Endodermal cell (in vitro differentiated cells): ENCODE measurements around the gene TCEAL3. TPM values are rescaled to one million over a fixed set of nuclear protein-coding genes. Genes with fewer than 3 reads are reported as not detected.

Experiments
- DNase-seq: peaks from one replicate; pipeline ENCODE4 v3.0.0-alpha.2; 2017
- H3K27ac ChIP-seq: 2 replicates; pipeline ENCODE4 v1.5.1; 2013; ENCODE audit warnings: mild to moderate bottlenecking, low read depth, low read length, moderate library complexity
- H3K27me3 ChIP-seq: 2 replicates; pipeline ENCODE4 v1.6.1; 2013; ENCODE audit warnings: mild to moderate bottlenecking, low read length, moderate library complexity; ENCODE audit not compliant: insufficient read depth, control insufficient read depth, poor library complexity, severe bottlenecking
- H3K36me3 ChIP-seq: 2 replicates; pipeline ENCODE4 v1.7.0; 2013; ENCODE audit warnings: mild to moderate bottlenecking, low read length, moderate library complexity; ENCODE audit not compliant: control insufficient read depth, insufficient read depth
- H3K4me1 ChIP-seq: one replicate; pipeline ENCODE4 v1.7.0; 2013; ENCODE audit warnings: low read length; ENCODE audit not compliant: control insufficient read depth, insufficient read depth
- H3K4me3 ChIP-seq: 2 replicates; pipeline ENCODE4 v1.5.1; 2013; ENCODE audit warnings: mild to moderate bottlenecking, low read length, moderate library complexity
- H3K9ac ChIP-seq: 2 replicates; pipeline ENCODE4 v1.6.1; 2013; ENCODE audit warnings: mild to moderate bottlenecking, low read length, moderate library complexity; ENCODE audit not compliant: poor library complexity, severe bottlenecking; ENCODE audit errors: extremely low read depth
- H3K9me3 ChIP-seq: 2 replicates; pipeline ENCODE4 v1.6.1; 2013; ENCODE audit warnings: mild to moderate bottlenecking, low read length, moderate library complexity; ENCODE audit not compliant: control insufficient read depth
- H3K27ac Mint-ChIP-seq: 2 replicates; pipeline ENCODE4 v1.8.0; 2020; ENCODE audit warnings: mixed read lengths
- H3K27me3 Mint-ChIP-seq: 2 replicates; pipeline ENCODE4 v1.8.0; 2021; ENCODE audit warnings: mild to moderate bottlenecking, mixed read lengths; ENCODE audit not compliant: insufficient read depth
- H3K36me3 Mint-ChIP-seq: 2 replicates; pipeline ENCODE4 v1.8.0; 2020; ENCODE audit warnings: low read depth, mixed read lengths
- H3K4me1 Mint-ChIP-seq: 2 replicates; pipeline ENCODE4 v1.8.0; 2020; ENCODE audit warnings: mixed read lengths
- H3K4me3 Mint-ChIP-seq: 2 replicates; pipeline ENCODE4 v1.8.0; 2020; ENCODE audit warnings: mild to moderate bottlenecking, moderate library complexity, mixed read lengths
- H3K9me3 Mint-ChIP-seq: 2 replicates; pipeline ENCODE4 v1.8.0; 2020; ENCODE audit warnings: mild to moderate bottlenecking, mixed read lengths
- CTCF ChIP-seq: fragments of 200-600 bp; sonication (generic); conservative IDR thresholded peaks from 2 replicates; pipeline ENCODE4 v1.5.0; 2021; ENCODE audit warnings: antibody characterized with exemption, mild to moderate bottlenecking
- WGBS, 2 experiments: methylation state at CpG; one replicate each; pipeline versions ENCODE4 v1.1.5 to v1.1.7; 2013; ENCODE audit warnings: missing lambda C conversion rate in 2 of 2, mixed read lengths in 1 of 2; ENCODE audit not compliant: insufficient coverage in 1 of 2, insufficient read length in 1 of 2; 5-methylcytosine and 5-hydroxymethylcytosine counted together
- total RNA-seq, 2 donors: library from RNA; stranded (reverse); fragmentation: NEBNext Ultra II Directional in 1 of 2; extraction: Animal tissue kit (Norgen Biotek cat#: 25700) in 1 of 2; gene quantifications; 2 replicates in 1 of 2; 3 replicates in 1 of 2; pipeline ENCODE4 v1.2.1, GENCODE V29; 2021

TCEAL3 gene
- total RNA-seq, 2 donors from 2014 or later = 9.2 to 11.0 TPM

DNA sequence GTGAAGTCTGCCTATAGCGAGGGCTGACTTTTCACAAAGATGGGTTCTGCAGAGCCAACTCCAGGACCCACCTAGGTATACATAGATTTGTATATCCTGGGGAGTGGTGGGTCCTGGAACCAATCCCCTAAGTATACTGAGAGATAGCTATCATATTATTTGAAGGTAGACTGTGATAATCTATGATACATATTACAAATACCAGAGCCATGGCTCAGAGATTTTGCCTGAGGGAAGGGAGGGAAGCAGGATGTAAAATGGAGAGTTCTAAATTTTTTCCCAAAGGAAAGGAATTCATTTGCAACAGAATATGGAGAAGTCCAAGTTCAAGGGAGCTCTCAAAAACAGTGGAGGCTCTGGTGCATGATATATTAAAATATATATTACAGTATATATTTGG is 7.2 kb downstream of the TCEAL3 start:
- H3K9me3 ChIP-seq = no peaks in the 10 kb centered on the region
- WGBS, 2 experiments = 100% methylated on average over 1 of the region's 1 CpG; no CpG with 5 or more reads in 1 of the 2 experiments
- H3K4me1 ChIP-seq = no peaks in the 10 kb centered on the region
- H3K9me3 Mint-ChIP-seq = peaks cover 13% of the 10 kb centered on the region
- no peak overlapping the region for H3K27ac Mint-ChIP-seq
- H3K36me3 ChIP-seq = no peaks in the 10 kb centered on the region
- H3K4me1 Mint-ChIP-seq = peaks cover 15% of the 10 kb centered on the region
- H3K27me3 Mint-ChIP-seq = no peaks in the 10 kb centered on the region
- DNase-seq = no peak
- H3K4me3 ChIP-seq = no peak overlapping the region
- no peaks in the 10 kb centered on the region for H3K27me3 ChIP-seq
- no peak for TF ChIP-seq CTCF
- no peak overlapping the region for H3K9ac ChIP-seq
- no peak overlapping the region for H3K4me3 Mint-ChIP-seq
- no peak overlapping the region for H3K27ac ChIP-seq
- H3K36me3 Mint-ChIP-seq = peaks cover 5% of the 10 kb centered on the region

DNA sequence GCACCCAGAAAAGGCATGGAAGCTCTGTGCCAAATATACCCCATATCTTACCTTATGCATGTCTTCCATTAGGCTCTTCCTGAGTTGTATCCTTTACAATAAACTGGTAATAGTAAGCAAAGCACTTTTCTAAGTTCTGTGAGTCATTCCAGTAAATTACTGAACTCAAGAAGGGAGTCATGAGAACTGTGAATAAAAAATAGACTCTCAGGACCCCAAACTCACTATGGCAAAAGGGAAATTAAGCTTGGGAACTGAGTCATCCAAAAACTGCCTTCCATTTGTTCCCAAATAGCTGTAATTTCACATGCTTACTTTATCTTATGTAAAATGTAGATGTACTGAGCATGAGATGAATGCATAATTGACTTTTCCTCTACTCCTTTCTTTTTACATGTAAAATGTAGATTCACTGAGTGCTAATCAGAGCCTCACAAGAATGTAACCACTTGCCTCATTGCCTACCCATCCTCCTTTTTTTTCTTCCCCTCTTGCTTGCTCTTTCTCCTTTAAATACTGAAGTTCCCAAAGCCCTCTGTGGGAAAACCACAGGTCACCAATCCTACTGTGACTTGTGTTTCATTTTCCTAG is 8.1 kb downstream of the TCEAL3 start:
- no peaks in the 10 kb centered on the region for H3K27me3 Mint-ChIP-seq
- no peak overlapping the region for H3K9ac ChIP-seq
- H3K36me3 ChIP-seq = no peaks in the 10 kb centered on the region
- no peak overlapping the region for H3K27ac Mint-ChIP-seq
- H3K9me3 ChIP-seq = no peaks in the 10 kb centered on the region
- DNase-seq = no peak
- H3K4me3 Mint-ChIP-seq = no peak overlapping the region
- H3K27me3 ChIP-seq = no peaks in the 10 kb centered on the region
- peaks cover 15% of the 10 kb centered on the region for H3K4me1 Mint-ChIP-seq
- H3K9me3 Mint-ChIP-seq = peaks cover 19% of the 10 kb centered on the region
- TF ChIP-seq CTCF = no peak
- H3K4me3 ChIP-seq = no peak overlapping the region
- H3K27ac ChIP-seq = no peak overlapping the region
- H3K36me3 Mint-ChIP-seq = peaks cover 11% of the 10 kb centered on the region
- H3K4me1 ChIP-seq = no peaks in the 10 kb centered on the region

- no peak for TF ChIP-seq CTCF
- no peaks in the 10 kb centered on the region for H3K27me3 ChIP-seq
- Mint-ChIP-seq H3K4me3 (no peak overlapping the region), H3K27ac (no peak overlapping the region), H3K9me3 (peaks cover 19% of the 10 kb centered on the region), H3K36me3 (peaks cover 15% of the 10 kb centered on the region), H3K27me3 (no peaks in the 10 kb centered on the region), H3K4me1 (peaks cover 15% of the 10 kb centered on the region)
- no peaks in the 10 kb centered on the region for H3K36me3 ChIP-seq
- peak; percentile 48 for DNase-seq
- 9% methylated on average over 1 of the region's 1 CpG; no CpG with 5 or more reads in 1 of the 2 experiments for WGBS, 2 experiments
- H3K27ac ChIP-seq = no peak overlapping the region
- H3K4me3 ChIP-seq = no peak overlapping the region
- H3K4me1 ChIP-seq = no peaks in the 10 kb centered on the region
- H3K9me3 ChIP-seq = no peaks in the 10 kb centered on the region
- no peak overlapping the region for H3K9ac ChIP-seq
Observed at GRCh38 chrX:103616676-103617186, 9.0 kb downstream of the TCEAL3 start.
